ENCODE measurements around the gene SHISAL1. TPM values are rescaled to one million over a fixed set of nuclear protein-coding genes. Genes with fewer than 3 reads are reported as not detected.

Gene SHISAL1
- total RNA-seq, 1 experiment from 2014 or later: not detected

DNA sequence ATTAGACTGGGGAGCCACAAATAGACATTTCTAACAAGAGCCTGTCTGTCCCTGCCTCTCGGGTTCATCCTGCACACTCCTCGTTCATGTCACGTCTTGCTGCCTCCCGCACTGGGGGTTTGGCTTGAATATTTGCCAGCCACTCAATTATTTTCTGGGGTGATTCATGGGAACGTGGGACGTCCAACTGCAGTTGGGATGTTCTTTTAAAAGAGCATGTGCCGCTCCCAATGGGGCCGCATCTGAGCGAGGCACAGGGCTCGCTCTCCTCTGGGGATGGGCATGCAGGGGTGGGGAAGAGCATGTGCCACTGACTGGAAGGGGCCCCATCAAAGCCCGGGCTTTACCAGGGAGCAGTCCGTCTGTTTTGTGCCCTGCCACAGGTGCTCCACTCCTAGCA is 88.6 kb downstream of the SHISAL1 start:
- TF ChIP-seq, protein P1, sequence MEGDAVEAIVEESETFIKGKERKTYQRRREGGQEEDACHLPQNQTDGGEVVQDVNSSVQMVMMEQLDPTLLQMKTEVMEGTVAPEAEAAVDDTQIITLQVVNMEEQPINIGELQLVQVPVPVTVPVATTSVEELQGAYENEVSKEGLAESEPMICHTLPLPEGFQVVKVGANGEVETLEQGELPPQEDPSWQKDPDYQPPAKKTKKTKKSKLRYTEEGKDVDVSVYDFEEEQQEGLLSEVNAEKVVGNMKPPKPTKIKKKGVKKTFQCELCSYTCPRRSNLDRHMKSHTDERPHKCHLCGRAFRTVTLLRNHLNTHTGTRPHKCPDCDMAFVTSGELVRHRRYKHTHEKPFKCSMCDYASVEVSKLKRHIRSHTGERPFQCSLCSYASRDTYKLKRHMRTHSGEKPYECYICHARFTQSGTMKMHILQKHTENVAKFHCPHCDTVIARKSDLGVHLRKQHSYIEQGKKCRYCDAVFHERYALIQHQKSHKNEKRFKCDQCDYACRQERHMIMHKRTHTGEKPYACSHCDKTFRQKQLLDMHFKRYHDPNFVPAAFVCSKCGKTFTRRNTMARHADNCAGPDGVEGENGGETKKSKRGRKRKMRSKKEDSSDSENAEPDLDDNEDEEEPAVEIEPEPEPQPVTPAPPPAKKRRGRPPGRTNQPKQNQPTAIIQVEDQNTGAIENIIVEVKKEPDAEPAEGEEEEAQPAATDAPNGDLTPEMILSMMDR (IDR thresholded peaks at IDR 0.05; ENCODE audit: insufficient read depth in 1 of 2, low read depth in 1 of 2, low read length in 1 of 2, severe bottlenecking in 1 of 2, unreplicated experiment in 1 of 2): no peak
- H3K36me3 Mint-ChIP-seq (ENCODE audit: insufficient read depth, unreplicated experiment): no peaks in the 10 kb centered on the region
- no TSS peak for BruUV-seq (replicated peaks)

DNA sequence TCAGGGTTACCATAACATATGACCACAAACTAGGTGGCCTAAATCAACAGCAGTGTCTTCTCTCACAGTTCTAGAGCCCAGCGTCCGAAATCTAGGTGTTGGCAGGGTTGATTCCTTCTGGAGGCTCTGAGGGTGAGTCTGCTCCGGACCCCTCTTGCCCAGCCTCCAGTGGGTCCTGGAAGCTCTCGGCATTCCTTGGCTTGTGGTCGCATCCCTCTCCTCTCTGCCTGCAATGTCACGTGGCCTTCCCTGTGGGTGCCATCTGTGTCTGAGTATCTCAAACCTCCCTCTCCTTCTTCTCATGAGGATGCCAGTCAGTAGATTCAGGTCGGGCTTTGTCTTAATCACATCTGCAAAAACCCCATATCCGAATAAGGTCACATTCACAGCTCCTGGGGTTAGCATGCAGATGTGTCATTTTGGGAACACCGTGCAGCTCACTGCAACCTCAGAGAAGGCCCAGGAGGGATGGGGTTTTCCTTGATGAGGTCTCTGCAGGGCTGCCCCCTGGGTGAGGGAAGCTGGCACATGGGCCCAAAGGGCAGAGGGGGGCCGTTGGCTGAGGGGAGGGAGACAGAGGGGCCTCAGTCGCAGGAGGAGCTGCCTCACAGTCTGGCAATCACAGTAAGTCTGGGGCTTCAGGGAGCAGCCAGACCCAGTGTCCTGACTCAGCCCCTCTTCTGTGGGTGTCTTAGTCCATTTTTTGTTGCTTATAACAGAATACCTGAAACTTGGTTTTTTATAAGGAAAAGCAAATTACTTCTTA is 90.9 kb downstream of the SHISAL1 start:
- H3K36me3 ChIP-seq (ENCODE audit: control insufficient read depth, insufficient read depth, low read length): no peaks in the 10 kb centered on the region
- Mint-ChIP-seq H3K4me1 (ENCODE audit: low read depth, unreplicated experiment) (no peaks in the 10 kb centered on the region), H3K27me3 (ENCODE audit: insufficient read depth, unreplicated experiment) (peaks cover 29% of the 10 kb centered on the region), H3K4me3 (ENCODE audit: unreplicated experiment) (no peak overlapping the region), H3K9me3 (ENCODE audit: unreplicated experiment) (no peaks in the 10 kb centered on the region), H3K27ac (ENCODE audit: unreplicated experiment) (no peak overlapping the region), H3K36me3 (ENCODE audit: insufficient read depth, unreplicated experiment) (no peaks in the 10 kb centered on the region)
- intact Hi-C loops (cut with micrococcal nuclease; ENCODE audit: unreplicated experiment): no loop called here
- no peaks in the 10 kb centered on the region for H3K9me3 ChIP-seq
- CTCF ChIA-PET: no interaction called here
- BruUV-seq (replicated peaks): no TSS peak
- DNase-seq: no peak
- no peaks in the 10 kb centered on the region; the same call in 1 of the 2 replicates for H3K27me3 ChIP-seq (replicated peaks; ENCODE audit: control insufficient read depth, insufficient read depth, low read length)
- POLR2A ChIA-PET: no interaction called here
- no peaks in the 10 kb centered on the region for H3K4me1 ChIP-seq
- TF ChIP-seq, protein P1 (IDR thresholded peaks at IDR 0.05; ENCODE audit: insufficient read depth in 1 of 2, low read depth in 1 of 2, low read length in 1 of 2, severe bottlenecking in 1 of 2, unreplicated experiment in 1 of 2): no peak
- no peak overlapping the region for H3K4me3 ChIP-seq (ENCODE audit: low read depth, low read length)

More for the DNA sequence above, 88.6 kb downstream of the SHISAL1 start:
- POLR2A ChIA-PET: no interaction called here
- Mint-ChIP-seq H3K4me3 (ENCODE audit: unreplicated experiment) (no peak overlapping the region), H3K9me3 (ENCODE audit: unreplicated experiment) (no peaks in the 10 kb centered on the region), H3K4me1 (ENCODE audit: low read depth, unreplicated experiment) (no peaks in the 10 kb centered on the region), H3K27me3 (ENCODE audit: insufficient read depth, unreplicated experiment) (peaks cover 29% of the 10 kb centered on the region), H3K27ac (ENCODE audit: unreplicated experiment) (no peak overlapping the region)
- Histone ChIP-seq H3K27me3 (replicated peaks; ENCODE audit: control insufficient read depth, insufficient read depth, low read length) (no peaks in the 10 kb centered on the region; the same call in 1 of the 2 replicates), H3K4me1 (no peaks in the 10 kb centered on the region), H3K4me3 (ENCODE audit: low read depth, low read length) (no peak overlapping the region), H3K36me3 (ENCODE audit: control insufficient read depth, insufficient read depth, low read length) (no peaks in the 10 kb centered on the region), H3K9me3 (no peaks in the 10 kb centered on the region)
- intact Hi-C loops (cut with micrococcal nuclease; ENCODE audit: unreplicated experiment): no loop called here
- no peak for DNase-seq
- CTCF ChIA-PET: no interaction called here

DNA sequence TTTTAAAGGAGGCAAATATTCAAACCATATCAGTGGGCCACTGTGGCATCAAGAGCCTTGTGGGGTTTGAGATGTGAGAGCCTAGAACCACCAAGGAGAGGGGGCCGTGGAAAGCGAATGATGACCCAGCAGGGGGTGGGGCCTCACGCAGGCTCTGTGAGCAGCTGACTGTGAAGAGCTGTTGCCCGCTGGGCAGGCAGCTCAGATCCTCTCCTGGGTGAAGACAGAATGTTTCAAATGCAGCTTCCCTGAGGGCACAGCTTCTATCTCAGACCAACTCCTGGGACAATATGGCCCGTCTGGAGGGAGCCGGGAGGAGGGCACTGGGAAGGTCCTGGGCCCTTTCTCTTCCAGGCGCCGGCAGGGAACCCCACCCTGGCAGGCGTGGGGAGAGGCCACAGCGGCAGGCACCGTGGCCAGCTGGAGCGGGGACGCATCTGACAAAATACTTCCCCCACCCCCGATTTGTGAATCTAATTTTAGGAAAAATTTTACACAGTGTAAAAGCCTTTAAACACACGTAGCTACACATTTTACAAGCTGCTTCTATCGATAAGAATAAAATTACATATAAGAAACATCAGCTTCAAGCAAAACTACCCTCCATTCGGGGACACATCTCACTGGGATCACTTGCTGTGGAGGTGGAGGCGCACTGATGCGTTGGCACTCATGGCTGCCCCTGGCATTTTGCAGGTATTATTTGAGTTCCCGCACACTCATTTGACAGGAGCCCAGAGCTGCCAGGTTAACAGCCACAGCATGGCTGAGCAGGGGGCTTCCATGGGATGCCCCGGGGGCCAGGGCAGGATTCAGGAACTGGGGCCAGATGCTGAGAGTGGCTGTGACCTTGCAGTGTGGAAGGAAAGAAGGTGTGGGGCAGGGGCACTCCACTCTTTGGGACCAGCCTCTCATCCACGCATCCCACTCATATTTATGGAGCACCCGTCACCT is 91.7 kb downstream of the SHISAL1 start:
- Mint-ChIP-seq H3K27me3 (ENCODE audit: insufficient read depth, unreplicated experiment) (peaks cover 25% of the 10 kb centered on the region), H3K4me1 (ENCODE audit: low read depth, unreplicated experiment) (no peaks in the 10 kb centered on the region), H3K36me3 (ENCODE audit: insufficient read depth, unreplicated experiment) (no peaks in the 10 kb centered on the region), H3K4me3 (ENCODE audit: unreplicated experiment) (no peak overlapping the region), H3K27ac (ENCODE audit: unreplicated experiment) (no peak overlapping the region), H3K9me3 (ENCODE audit: unreplicated experiment) (no peaks in the 10 kb centered on the region)
- H3K4me1 ChIP-seq: no peaks in the 10 kb centered on the region
- TF ChIP-seq, protein P1 (IDR thresholded peaks at IDR 0.05; ENCODE audit: insufficient read depth in 1 of 2, low read depth in 1 of 2, low read length in 1 of 2, severe bottlenecking in 1 of 2, unreplicated experiment in 1 of 2): no peak
- H3K36me3 ChIP-seq (ENCODE audit: control insufficient read depth, insufficient read depth, low read length): no peaks in the 10 kb centered on the region
- POLR2A ChIA-PET: no interaction called here
- BruUV-seq (replicated peaks): no TSS peak
- no peaks in the 10 kb centered on the region; the same call in 1 of the 2 replicates for H3K27me3 ChIP-seq (replicated peaks; ENCODE audit: control insufficient read depth, insufficient read depth, low read length)
- intact Hi-C loops (cut with micrococcal nuclease; ENCODE audit: unreplicated experiment): no loop called here
- CTCF ChIA-PET: no interaction called here
- no peak overlapping the region for H3K4me3 ChIP-seq (ENCODE audit: low read depth, low read length)
- no peak for DNase-seq
- H3K9me3 ChIP-seq: no peaks in the 10 kb centered on the region

Data from Caco-2 (cell line).